NCI-H1092 (cell line): ENCODE results near the gene PPFIA4.
"Not testable (repeated sequence)": the region's sequence is repeated elsewhere in the genome, so short reads cannot be mapped to it uniquely, and the experiment has no call there.

Experiments used
- DNase-seq: peaks from one replicate; lab custom pipeline; 2025; lab: John Stamatoyannopoulos, UW

The PPFIA4 gene

DNA sequence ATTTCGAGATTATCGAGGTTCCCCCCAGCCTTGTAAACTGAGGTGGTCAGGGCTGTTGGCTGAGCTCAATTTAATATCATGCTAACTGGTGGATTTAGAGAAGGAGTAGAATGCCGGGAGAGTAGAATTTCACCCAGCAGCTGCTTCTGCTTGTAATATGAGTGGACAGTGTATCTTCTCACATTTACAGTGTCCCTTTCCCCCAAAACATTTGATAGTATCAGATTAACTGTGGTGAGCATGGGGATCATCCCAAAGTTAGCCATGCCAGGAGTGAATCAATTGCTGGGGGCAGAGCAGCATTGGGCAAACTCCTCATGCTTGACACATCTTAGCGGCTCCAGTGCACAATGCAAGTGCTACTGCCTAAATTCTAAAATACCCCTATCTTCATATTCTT is 9.2 kb upstream of the PPFIA4 start:
- no peak for DNase-seq

DNA sequence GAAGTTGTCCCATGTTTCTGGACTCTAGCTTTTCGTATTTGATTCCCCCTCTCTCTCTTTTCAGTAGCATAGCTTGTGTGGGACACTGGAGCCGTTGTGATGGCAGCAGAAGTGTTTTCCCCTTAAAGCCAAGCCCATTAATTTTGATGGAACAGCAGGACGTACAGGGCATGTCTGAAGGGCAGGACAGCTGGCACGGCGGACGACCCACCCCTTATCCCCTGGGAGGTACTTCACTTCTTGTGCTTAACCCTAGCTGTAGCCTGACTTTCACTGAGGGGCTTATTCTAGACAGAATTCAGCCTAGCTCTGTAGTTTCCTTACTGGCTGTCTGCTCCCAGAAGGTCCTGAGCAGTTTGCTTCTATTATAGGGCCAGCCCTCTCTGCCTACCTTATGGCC is 8.6 kb upstream of the PPFIA4 start:
- DNase-seq: no peak

DNA sequence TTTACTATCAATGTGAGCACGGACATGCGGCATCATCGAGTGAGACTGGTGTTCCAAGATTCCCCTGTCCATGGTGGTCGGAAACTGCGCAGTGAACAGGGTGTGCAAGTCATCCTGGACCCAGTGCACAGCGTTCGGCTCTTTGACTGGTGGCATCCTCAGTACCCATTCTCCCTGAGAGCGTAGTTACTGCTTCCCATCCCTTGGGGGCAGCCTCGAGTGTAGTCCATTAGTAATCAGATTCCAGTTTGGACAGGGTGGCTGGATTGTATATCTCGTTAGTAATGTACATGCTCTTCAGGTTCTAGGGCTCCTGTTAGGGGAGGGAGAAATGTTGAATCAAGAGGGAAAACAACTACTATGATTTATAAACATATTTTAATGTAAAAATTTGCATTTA is 3.4 kb upstream of the PPFIA4 start:
- DNase-seq: not testable (repeated sequence)

DNA sequence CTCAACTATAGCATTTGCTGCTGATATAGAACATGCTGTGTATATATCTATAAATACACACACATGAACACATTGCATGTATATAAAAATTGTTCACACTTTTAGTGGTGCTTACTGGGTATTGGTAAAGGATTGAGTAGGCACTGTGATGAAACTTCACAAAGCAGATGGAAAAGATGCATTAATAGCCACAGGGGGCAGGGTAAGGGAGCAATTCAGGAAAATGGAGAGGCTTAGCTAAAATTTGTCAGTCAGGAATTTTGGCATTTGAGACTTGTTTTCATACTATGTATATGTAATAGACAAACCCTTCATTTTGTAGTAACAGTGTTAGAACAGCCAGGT is 633 bp upstream of the PPFIA4 start:
- no peak for DNase-seq

DNA sequence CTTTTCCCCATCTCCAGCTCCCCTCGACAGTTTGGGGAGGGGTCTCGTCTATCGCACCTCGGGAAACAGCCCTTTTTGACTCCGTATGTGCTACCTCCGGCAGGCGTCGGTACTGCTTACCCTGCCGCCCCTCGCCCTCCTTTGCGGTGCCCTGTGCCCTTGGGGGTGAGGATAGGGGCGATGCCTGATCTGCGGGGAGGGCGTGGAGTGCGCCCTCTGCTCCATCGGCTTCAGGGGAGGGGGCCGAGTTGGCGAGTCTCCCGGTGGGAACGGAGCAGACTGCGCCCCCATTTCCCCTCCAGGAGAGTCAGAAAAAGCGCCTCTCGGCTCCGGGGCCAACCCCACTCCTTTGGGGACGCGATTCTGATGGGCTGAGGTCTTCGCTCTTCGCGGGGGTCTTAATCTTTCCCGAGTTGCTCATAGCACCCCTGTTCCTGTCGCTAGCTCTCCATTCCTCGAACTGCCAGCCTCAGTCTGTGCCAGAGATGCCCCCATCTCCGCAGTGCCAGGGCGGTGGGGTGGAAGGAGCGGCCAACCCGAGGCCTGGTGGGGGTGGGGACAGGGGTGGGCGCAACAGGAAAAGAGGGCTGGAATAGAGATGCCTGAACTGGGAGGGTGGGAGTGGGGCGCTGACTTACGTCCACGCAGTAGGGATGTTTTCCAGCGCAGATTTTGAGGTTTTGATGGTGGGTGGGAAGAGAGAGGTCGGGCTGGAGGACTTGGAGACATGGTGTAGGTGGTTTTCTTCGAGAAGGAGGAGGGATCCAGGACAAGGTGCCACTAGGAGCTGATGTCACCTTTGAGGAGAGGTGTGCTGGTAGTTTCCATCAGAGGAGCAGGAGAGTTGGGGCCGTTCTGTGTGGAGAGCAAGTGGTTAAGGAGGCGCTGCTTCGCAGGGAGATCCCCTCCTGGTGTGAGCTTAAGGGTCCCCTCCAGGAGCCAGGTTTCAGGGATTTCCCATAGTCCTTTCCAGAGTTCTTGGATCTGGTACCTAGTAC is 674 bp downstream of the PPFIA4 start:
- no peak for DNase-seq

DNA sequence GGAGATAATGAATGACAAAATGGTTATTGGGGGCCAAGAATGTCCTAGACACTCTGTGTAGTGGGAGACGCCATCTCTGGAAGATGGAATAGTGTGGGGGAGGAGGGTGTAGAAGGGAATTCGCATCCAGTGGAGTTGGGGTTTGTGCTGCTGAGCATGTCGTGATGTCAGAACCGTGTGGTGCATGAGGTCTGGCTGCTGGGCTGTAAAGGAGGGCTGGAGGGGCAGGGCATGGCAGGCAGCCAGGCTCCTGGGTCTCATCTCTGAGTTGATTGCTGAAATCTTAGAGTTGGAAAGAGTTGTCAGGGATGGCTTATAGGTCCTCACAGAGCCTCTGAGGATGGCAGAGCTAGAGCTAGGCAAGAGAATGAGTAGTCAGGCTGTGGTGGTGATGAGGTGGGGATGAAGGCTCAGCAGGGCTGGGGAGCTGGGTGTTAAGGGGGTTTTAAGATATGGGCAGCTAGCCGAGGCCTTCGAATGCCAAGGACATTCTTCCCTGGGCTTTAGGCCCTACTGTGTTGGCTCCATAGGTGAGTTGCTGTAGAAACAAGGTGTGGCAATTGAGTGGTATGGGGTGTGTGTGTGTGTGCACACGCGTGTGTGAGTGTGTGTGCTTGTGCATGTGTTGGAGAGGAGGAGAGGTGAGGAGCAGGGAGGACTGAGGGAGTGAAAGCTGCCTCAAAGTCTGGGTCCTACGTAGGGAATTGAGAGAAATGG is 1.9 kb downstream of the PPFIA4 start:
- no peak for DNase-seq

DNA sequence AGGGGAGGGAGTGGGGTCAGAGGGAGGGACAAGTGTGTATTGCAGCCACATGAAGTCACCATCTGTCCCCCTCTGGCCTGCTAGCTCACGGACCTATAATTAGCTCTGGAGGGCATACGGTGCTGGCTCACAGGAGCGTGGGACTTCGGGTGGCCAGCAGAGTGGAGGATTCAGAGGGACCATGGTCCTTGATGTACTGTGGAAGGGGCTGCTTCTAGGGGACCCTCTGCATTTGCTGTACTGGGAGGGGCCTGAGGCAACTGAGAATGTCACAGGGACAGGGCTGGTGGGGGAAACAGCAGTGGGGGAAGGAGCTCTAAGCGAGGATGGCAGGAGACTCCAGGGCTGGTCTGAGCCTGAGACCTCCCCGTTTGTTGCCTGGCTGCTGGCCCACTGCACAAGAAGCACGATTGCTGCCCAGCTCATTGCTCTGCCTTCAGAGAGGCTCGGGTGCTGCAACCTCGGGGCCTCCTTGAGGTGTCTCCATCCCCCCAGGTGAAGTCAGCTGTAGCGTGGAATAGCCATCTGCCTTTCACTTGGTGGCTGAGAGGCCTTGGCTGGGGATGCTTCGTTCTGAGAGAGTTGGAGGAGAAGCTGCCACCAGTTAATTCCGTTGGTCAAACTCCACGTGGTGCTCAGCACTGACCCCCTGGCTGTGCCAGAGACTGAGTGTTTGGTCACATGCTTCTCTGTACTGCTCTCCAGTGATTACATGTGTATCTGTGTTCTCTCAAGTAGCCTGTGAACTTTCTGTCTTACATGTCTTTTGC is 2.7 kb downstream of the PPFIA4 start:
- DNase-seq: no peak

DNA sequence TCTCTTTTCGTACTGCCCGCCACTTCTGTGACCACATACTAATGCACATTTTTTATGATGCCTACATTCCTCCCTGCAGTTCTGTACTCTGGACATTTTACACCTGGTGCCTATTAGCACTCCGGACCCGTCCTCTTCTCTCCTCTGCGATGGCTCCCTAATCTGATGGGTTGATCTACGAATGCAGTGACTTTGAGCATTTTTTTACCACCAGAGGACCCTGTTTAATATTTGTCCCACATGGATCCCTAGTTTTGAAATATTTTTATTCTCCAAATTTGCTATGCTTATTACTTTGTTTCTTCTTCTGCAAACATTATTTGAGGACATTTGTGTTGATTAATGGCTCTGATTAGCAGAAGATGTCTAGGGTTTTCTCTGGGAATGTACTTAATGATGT is 5.2 kb downstream of the PPFIA4 start:
- DNase-seq: no peak

DNA sequence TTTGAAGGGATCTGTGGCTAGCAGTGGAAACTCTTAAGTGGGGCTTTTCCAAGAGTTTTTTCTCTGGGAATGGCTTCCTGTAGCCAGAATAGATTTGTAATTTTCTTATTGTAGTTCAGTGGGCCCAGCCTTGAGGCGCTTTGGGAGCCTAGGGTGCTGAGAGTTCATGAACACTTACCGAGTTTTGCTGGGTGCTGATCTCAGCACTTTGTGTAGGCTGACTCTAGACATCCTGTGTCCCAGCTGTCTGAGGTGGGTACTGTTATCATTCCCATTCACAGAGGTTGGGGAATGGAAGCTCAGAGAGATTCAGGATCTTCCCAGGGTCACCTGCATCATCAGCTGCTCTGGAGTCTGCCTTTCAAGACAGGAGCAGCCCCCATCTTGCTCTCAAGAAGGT is 7.0 kb downstream of the PPFIA4 start:
- no peak for DNase-seq

DNA sequence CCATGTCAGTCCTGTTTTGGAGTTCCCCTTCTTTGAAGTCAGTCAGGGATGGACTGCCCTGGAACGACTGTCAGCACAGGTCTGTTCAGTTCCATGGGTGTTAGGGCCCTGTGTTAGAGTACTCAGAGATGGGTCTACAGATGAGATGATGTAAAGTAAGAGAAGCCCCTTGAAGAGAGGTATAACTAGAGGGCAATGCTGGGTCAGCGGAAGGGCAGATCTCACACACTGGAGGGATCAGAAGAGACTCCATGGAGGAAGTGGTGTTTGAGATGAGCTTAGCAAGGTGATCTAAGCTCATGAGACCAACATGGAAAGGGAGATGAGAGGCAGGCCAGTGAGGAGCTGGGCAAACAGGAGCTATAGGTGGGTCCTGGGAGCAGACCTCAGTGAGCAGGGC is 7.6 kb downstream of the PPFIA4 start:
- no peak for DNase-seq

DNA sequence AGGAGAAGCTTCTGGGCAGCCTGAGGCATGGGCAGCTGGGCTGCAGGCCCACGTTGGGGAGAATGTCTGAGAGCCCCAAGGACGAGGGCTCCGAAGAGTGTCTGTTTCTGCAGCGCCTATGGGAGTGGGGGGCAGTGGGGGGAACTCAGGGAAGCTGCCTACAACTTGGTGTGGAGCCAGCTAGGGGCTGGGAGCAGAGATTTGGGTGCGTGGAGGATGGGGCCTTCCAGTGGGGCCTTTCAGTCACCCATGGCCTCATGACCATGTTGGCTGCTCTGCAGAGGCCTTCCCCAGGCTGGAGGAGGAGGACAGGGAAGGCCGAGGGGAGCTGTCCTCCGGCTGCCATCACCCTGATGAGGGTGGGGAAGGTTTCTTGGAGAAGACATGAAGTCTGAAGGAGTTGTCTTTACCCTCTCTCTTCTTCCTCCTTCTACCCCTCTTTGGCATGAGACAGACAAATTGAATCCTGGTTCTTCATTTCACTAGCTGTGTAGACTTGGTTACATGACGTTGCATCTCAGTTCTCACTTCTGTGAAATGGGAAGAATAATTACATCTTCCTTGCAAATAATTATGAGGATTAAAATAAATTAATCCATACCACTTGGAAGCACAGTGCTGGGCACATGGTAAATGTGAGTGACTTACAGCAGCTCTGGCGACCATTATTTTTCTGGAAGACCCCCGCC is 8.3 kb downstream of the PPFIA4 start:
- DNase-seq: no peak

DNA sequence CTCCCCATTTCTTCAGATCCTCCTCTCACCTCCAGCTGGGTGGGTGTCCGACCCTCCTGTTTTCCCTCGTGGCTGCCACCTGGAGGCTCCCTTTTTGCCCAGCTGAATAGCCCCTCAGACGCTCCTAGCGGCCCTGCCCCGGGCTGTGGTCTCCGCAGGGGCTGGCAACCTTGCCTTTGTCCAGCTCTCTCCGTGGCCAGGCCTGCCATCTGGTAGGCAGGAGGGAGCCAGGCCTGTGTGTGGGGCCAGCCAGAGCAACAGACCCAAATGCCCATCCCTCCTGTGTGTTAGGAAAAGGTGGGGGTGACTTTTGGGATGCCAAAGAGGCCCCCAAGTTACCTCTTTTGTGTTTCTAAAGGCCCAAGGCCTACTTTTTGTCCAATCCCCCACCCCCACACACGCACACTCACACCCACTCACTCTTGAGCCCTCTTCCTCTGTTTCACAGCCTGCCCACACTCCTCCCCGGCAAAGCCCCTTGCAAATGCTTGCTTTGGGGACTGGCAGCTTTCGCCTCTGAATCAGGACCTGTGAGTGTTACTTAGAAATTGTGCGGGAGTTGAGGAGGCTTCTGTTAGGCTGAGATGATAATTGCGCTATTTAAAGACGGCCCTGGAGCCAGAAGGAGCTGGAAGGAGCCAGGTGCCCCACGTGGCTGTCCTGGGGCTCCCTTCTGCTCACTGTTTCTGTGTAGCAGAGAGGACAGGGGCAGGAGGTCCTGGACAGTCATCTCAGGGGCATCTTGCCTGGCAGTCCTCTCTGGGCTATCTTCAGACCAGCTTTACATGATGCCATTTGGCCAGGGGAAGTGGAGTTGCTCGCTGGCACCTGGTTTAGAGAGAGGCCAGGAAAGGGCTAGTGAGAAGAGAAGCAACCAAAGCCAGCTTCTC is 9.1 kb downstream of the PPFIA4 start:
- DNase-seq: no peak

DNA sequence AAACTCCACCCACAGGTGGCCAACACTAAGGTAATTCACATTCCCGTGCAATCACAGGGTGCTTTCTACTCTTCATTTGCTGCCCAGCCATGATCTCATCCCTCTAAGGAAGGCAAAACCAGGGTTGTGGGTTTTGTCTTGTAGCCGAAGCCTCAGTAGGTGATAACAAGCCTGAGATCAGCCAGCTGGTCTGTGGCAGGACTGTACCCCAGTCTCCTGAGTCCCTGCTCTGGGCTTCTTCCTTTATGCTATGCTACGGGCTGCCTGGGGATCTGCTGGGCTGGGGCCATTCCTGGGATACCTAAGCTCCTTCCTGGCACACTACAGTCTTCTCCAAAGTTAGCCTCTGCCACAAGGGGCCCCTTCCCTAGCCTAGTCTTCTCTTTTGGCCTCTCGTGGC is 9.8 kb downstream of the PPFIA4 start:
- no peak for DNase-seq

DNA sequence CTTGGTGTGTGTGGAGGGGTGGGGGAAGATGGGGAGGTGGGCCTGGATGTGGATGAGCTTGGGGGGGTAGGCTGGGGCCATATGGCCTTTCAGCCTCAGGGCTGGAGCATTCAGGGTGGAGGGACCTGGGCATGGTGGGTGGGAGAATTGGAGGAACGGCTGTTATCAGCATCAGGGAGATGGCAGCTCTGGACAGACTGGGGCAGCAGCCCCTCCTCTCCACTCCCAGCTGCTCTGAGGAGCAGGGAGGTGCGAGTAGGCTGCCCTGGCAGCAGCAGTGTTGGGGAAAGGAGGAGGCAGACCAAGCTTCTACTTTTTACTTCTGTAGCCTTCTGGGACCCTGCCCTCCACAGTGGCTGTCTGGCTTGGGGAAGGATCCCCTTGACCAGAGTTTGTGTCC is 10.2 kb downstream of the PPFIA4 start:
- DNase-seq: no peak

DNA sequence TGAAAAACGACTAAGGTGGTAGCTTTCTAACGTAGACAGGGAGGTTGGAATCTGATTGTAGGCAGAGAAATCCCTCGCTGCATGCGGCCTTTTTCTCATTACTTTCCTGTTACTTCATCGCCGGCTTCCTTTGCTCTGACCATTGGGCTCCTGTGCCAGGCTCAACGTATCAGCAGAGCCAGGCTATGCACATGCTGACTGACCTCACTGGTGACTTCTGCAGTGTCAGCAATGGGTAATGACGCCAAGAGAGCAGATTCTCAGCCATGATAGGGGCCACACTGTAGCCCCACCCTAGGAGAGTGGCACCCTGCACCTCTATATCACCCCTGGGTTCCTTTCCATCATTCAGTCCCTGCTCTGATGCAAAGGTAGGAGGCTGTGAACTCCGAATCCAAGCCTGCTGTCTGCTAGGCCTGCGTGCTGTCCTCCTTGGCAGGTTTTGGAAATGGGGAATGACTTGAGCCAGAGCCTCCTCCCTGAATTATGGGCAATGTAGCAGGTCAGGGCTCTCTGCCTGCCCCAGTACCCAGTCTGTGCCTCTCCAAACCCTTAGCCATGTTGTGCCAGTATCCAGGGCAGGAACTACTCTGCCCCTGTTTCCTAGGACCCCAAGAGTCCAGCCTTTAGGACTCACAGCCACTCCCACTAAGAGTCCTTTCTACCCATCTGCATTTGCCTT is 11.4 kb downstream of the PPFIA4 start:
- DNase-seq: no peak

DNA sequence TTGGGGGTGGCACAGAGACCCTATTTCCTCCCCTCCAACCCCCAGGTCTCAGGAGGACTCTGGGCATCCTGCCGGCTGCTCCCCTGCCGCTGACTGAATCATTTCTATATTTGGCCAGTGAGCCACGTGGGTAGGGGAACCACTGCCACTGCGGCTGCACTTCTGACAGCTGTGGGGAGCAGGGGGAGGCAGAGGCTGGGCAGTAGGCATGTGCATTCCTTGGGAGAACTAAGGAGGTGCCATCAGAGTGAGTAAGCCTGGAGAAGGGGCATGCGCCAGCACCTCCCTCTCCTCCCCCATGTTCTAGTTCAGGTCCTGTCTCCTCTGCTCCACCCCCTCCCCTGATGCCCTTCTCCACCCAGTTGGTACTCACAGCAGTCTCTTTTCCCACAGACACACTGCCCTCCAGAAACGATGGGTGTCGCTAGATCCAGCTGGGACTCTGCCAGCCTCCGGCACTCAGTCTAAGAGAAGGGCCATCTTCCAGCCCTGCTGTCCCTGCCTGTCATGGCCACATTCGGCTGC is 12.0 kb downstream of the PPFIA4 start:
- DNase-seq: no peak

DNA sequence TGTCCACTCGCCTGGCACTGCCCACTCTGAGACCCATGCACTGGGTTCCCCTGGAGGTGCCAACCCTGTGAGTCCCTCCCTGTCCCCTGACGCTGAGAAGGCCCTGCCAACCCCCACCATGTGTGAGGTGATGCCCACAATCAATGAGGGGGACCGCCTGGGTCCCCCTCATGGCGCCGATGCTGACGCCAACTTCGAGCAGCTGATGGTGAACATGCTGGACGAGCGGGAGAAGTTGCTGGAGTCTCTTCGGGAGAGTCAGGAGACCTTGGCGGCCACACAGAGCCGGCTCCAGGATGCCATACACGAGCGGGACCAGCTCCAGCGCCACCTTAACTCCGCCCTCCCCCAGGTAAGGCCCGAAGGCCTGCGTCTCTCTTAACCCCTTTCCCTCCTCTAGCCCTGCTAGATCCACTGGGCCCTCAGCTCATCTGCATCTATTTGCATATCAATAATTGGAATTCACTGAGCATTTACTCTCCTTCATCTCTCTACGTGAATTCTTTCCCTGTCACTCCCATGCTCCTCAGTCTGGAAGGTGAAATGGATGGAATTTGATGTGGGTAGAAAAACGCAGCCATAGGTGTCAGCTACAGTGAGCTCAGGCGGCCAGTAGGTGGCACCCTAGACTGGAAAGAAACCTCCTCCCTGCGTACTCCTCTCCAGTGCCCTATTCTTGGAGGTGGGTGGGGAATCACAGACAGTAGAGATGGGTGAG is 12.8 kb downstream of the PPFIA4 start:
- DNase-seq: peak; percentile 48

DNA sequence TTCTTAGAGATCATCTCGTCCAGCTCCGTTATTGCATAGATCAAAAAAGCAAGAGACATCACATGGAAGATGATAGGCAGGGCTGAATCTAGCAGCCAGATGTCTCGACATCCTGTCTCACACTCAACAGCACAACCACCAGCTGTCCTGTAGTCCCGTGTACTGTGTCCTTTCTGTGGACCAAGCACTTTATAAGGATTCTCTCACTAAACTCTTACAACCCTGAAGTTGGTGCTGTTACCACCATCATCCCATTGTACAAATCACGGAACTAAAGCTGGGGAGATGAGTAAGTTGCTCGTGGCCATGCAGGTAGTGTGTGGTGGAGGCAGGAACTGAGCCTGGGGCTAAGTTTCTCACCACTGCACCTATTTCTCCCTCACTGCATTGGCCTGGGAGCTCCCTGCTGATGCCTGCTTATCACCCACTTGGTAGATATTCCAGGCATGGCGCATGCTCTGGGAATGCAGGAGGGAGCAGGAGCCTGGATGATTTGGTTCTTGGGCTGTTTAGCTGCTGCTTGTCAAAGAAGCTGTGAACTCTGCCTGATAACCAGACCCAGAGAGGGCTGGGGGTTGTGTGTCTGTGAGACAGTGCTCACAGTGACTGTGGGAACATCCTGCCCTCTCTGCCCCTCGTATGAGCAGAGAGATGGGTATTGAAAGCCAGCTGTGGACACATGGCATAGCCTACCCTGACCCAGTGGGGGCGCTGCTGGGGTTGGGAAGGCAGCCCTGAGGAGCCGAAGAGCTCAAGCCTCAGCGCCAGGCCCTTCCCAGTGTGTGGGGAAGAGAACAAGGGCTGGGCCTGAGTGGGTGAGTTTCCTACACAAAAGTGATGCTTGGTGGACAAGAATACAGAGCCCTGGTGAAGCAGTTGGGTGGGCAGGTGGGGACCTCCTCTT is 13.6 kb downstream of the PPFIA4 start:
- DNase-seq: no peak
